Measurements from ENCODE around the gene TMED8.

Gene TMED8

DNA sequence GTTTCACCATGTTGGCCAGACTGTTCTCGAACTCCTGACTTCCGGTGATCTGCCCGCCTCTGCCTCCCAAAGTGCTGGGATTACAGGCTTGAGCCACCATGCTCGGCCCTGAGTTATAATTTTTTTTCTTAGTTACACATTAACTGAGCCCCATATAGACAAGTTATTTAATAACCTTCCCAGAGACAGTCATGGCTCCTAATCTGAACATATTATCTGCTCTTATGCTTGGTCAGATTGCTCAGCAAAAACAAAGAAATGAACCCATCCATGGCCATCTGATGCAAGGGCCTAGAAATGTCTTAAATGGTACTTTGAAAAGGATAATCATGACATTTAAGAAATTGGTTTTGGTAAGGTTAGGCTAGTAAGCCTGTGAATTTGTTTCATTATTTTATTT lies 13.3 kb upstream of the TMED8 start:
- no peak for ATAC-seq (replicated peaks)
- no peak for DNase-seq
- H3K4me3 Mint-ChIP-seq: no peak overlapping the region
- no peaks in the 10 kb centered on the region for H3K36me3 Mint-ChIP-seq (ENCODE audit: insufficient read depth)
- H3K27me3 Mint-ChIP-seq: peaks cover 0 to 7% of the 10 kb centered on the region in 2 donors
- H3K9me3 Mint-ChIP-seq: no peaks in the 10 kb centered on the region
- H3K4me1 Mint-ChIP-seq (ENCODE audit: low read depth in 2 of 2): no peaks in the 10 kb centered on the region
- H3K27ac Mint-ChIP-seq: no peak overlapping the region

DNA sequence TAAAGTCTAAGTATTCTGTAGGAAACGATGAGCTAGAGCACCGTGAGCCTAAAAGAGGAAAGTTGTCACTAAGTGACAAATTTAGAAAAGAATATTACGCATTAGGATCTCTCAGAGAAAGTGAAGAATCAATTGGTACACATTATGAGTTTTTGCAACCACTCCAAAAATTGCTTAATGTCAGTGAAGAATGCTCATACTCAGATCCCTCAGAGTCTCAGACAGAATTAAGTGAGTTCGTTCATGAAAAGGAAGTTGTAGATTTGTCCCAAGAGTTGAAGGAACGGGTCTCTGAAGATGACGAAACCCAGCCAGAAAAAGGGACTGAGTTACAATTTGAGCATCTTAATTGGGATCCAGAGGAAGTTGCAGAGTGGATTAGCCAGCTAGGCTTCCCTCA lies 1.8 kb upstream of the TMED8 start:
- peaks cover 3% of the 10 kb centered on the region for H3K36me3 Mint-ChIP-seq (ENCODE audit: insufficient read depth)
- ATAC-seq (replicated peaks): no peak
- H3K27ac Mint-ChIP-seq: no peak overlapping the region

DNA sequence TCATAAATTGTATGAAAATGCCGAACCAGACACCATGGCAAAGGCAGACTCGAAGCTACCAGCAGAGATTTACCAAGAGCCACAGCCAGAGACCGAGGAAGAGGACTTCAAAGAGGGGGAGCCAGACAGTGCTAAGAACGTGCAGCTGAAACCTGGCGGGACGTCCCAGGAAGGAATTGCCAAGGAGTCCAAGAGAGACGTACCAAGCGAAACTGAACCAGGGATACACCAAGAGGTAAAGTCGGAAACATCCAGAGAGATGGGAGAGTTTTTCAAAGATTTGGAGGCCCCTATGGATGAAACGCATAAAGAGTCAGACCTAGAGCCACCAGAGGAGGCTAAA lies 579 bp upstream of the TMED8 start:
- Mint-ChIP-seq H3K36me3 (ENCODE audit: insufficient read depth) (peaks cover 3% of the 10 kb centered on the region), H3K9me3 (no peaks in the 10 kb centered on the region), H3K27me3 (peaks cover 0 to 8% of the 10 kb centered on the region in 2 donors), H3K4me1 (ENCODE audit: low read depth in 2 of 2) (peaks cover 18 to 30% of the 10 kb centered on the region in 2 donors), H3K27ac (no peak overlapping the region), H3K4me3 (no peak overlapping the region)
- DNase-seq: no peak
- peak; percentile 9 for ATAC-seq (replicated peaks)

More for the DNA sequence above, 1.8 kb upstream of the TMED8 start:
- peaks cover 0 to 8% of the 10 kb centered on the region in 2 donors for H3K27me3 Mint-ChIP-seq
- no peak for DNase-seq
- H3K4me3 Mint-ChIP-seq: no peak overlapping the region
- H3K9me3 Mint-ChIP-seq: no peaks in the 10 kb centered on the region
- H3K4me1 Mint-ChIP-seq (ENCODE audit: low read depth in 2 of 2): peaks cover 17 to 24% of the 10 kb centered on the region in 2 donors

DNA sequence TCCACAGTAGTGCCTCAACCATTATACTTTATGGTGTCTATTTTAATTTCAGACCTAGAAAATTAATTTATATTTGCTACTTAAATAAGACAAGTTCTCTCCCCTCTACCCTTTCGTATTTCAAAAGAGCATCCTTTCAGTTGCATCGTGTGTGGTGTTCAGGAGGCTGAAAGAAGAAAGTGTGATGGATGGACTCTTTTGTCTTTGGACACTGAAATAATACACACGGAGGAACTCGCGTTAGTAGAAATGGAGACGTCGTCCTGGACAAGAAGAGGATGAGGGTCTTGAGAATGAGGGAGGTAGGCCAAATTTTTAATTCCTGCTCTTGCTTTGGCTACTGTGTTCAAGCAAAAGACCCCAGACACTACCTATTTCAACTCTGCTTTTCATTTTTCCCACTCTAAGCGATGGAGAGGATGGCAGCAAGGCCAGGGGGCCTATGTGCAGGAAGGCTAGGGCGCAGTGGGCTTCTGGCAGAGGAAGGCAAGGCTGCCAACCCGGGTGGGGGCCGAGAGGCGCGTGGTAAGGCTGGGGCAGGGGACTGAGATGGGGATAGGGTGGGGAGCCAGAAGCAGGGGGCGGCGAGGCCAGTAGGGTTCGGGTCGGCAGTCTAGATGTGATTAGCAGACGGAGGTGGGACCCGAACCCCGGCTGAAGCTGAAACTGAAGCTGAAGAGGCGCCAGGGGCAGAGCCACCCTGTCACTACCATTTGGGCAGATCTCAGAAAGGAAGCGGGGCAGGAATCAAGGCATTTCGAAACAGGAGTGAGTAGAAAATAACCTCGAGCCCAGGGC lies 722 bp downstream of the TMED8 start:
- Mint-ChIP-seq H3K27me3 (peaks cover 0 to 8% of the 10 kb centered on the region in 2 donors), H3K27ac (no peak overlapping the region), H3K4me1 (ENCODE audit: low read depth in 2 of 2) (peaks cover 19 to 30% of the 10 kb centered on the region in 2 donors), H3K4me3 (no peak overlapping the region), H3K9me3 (no peaks in the 10 kb centered on the region), H3K36me3 (ENCODE audit: insufficient read depth) (peaks cover 3% of the 10 kb centered on the region)
- DNase-seq (peak in 1 of 3 experiments; percentile 7), ATAC-seq (replicated peaks) (peak; percentile 1)

DNA sequence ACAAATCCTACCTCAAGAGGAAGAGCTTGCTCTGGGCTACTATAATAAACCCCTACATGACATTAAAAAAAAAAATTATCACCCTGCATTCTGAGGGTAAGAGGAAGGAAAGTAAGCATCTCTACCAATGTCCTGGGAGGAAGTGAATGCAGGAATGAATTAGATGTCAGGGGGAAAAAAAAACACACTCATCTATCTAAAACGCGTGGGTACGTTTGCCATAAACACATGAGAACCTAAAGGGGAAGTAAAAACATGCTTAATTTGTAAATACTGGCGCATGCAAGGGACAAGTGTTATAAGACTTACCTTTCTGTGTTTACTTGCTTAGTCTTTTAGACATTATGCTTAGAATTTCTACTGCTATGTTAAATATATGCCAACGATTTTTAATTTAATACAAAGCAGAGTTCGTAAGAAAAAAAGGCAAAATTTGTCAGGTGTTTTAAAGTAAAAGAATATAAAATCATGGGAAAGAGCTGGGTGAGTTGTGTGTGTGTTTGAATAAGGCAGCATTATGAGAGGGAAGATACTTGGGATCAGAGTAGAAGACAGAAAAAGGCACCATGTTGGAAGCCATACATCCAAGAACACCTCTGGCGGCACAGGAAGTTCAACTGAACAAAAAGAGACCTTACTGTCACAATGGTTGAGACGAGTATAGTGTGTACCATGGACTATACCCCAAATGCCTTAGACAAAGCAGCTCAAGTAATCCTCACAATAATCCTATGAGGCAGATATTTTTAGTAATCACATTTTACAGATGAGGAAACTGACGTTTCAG lies 1.5 kb downstream of the TMED8 start:
- no peak for ATAC-seq (replicated peaks)
- H3K4me3 Mint-ChIP-seq: no peak overlapping the region
- peaks cover 3% of the 10 kb centered on the region for H3K36me3 Mint-ChIP-seq (ENCODE audit: insufficient read depth)
- peaks cover 0 to 2% of the 10 kb centered on the region in 2 donors for H3K27me3 Mint-ChIP-seq
- H3K27ac Mint-ChIP-seq: peak overlapping the region in 1 of 2 donors; percentile 33
- H3K4me1 Mint-ChIP-seq (ENCODE audit: low read depth in 2 of 2): peaks cover 19 to 30% of the 10 kb centered on the region in 2 donors
- DNase-seq: no peak
- no peaks in the 10 kb centered on the region for H3K9me3 Mint-ChIP-seq

DNA sequence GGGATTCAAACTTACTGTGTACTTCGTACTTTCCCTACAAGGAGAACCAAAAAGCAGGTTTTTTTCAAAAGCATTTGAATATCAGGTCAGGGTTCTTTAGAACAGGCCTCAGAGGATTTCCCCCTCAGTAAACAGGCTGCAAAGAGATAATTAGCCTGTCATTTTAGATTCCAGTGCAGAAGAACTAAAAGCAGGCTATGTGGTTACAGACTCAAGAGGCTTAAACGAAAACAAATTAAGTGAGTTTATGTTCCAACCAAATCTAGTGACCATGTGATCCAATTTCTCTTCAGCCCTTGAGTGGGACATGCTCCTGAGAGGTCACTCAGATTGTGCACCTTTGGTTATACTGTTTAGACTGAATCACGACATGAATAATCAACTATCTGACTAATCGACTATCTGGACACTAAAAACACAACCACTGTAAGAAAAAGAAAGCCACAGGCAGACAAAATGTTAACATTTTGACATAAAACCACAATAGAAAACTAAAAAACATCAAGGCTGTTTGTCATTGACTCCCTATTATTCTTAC lies 4.5 kb downstream of the TMED8 start:
- Mint-ChIP-seq H3K9me3 (no peaks in the 10 kb centered on the region), H3K36me3 (ENCODE audit: insufficient read depth) (peaks cover 3% of the 10 kb centered on the region), H3K27me3 (no peaks in the 10 kb centered on the region), H3K4me1 (ENCODE audit: low read depth in 2 of 2) (peaks cover 28 to 44% of the 10 kb centered on the region in 2 donors), H3K4me3 (no peak overlapping the region), H3K27ac (no peak overlapping the region)
- DNase-seq (no peak), ATAC-seq (replicated peaks) (no peak)

DNA sequence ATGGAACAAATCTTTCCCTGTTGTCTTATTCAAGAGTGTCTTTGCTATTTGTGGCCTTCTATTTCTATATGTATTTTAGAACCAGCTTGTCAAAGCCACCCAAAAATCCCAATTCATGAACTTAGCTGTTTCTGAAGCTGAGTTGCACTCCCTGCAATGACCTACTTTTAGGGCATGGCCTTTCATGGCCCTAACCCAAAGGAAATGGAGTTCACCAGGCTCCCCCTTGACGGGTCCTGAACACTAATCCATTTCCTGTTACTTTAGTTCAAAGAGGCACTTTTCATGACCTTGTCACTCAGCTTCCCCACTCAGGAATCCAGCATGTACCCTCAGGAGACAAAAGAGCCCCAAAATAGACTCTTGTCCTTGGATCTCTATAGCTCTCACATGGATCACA lies 7.6 kb downstream of the TMED8 start:
- Mint-ChIP-seq H3K36me3 (ENCODE audit: insufficient read depth) (peaks cover 2% of the 10 kb centered on the region), H3K27me3 (no peaks in the 10 kb centered on the region), H3K4me1 (ENCODE audit: low read depth in 2 of 2) (peaks cover 14 to 24% of the 10 kb centered on the region in 2 donors), H3K9me3 (no peaks in the 10 kb centered on the region), H3K27ac (peak overlapping the region in 1 of 2 donors; percentile 35), H3K4me3 (peak overlapping the region in 1 of 2 donors; percentile 10)
- ATAC-seq (replicated peaks): peak; percentile 88
- peak in 2 of 3 experiments; percentile 2 to 8 for DNase-seq

DNA sequence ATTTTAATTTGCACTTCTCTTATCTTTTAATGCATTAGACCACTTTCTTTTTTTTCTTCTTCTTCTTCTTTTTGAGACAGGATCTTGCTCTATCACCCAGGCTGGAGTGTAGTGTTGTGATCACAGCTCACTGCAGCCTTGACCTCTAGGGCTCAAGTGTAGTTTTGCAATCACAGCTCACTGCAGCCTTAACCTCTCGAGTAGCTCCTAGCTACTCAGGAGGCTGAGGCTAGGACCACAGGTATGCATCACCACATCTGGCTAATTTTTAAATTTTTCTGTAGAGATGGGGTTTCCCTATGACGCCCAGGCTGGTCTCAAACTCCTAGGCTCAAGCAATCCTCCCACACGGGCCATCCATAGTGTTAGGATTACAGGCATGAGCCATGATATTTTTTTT lies 12.7 kb downstream of the TMED8 start:
- Mint-ChIP-seq H3K4me1 (ENCODE audit: low read depth in 2 of 2) (peaks cover 4 to 10% of the 10 kb centered on the region in 2 donors), H3K4me3 (no peak overlapping the region), H3K9me3 (no peaks in the 10 kb centered on the region), H3K36me3 (ENCODE audit: insufficient read depth) (peaks cover 2% of the 10 kb centered on the region), H3K27ac (peak overlapping the region in 1 of 2 donors; percentile 30), H3K27me3 (no peaks in the 10 kb centered on the region)
- ATAC-seq (replicated peaks) (no peak), DNase-seq (no peak)

DNA sequence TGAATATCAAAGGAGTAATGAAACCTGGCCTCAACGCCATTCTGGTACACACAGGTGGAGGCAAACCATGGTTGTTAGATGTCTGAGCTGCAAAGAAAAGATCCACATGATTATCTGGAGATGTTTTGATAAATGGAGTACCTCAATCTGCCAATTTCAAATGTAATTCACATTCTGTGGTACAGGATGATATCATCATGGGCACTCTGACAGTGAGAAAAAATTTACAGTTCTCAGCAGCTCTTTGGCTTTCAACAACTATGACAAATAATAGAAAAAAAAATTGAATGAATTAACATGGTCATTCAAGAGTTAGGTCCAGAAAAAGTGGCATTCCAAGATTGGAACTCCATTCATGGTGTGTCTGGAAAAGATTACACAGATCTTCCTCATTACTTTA lies 17.3 kb downstream of the TMED8 start:
- H3K36me3 Mint-ChIP-seq (ENCODE audit: insufficient read depth): no peaks in the 10 kb centered on the region
- H3K9me3 Mint-ChIP-seq: no peaks in the 10 kb centered on the region
- H3K4me1 Mint-ChIP-seq (ENCODE audit: low read depth in 2 of 2): peaks cover 0 to 5% of the 10 kb centered on the region in 2 donors
- H3K27ac Mint-ChIP-seq: no peak overlapping the region
- H3K27me3 Mint-ChIP-seq: no peaks in the 10 kb centered on the region
- no peak for ATAC-seq (replicated peaks)
- DNase-seq: no peak
- no peak overlapping the region for H3K4me3 Mint-ChIP-seq

DNA sequence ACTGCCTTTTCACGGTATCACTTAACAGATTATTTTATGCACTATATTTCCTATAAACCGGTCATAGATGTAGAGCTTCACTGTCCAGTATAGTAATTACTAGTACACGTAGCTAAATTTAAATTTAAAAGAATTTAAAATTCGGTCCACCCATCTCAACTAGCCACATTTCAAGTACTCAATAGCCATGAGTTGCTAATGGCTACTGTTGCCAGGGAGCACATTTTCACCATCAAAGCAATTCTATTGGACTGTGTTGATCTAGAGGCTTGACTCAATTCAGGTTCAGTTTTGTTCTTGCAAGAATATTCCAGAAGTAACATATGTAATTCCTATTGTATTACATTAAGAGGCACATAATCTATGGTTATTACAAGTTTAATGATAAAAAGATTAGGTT lies 20.0 kb downstream of the TMED8 start:
- DNase-seq (no peak), ATAC-seq (replicated peaks) (no peak)
- Mint-ChIP-seq H3K27ac (no peak overlapping the region), H3K36me3 (ENCODE audit: insufficient read depth) (no peaks in the 10 kb centered on the region), H3K4me1 (ENCODE audit: low read depth in 2 of 2) (peaks cover 0 to 3% of the 10 kb centered on the region in 2 donors), H3K27me3 (no peaks in the 10 kb centered on the region), H3K9me3 (no peaks in the 10 kb centered on the region), H3K4me3 (no peak overlapping the region)

DNA sequence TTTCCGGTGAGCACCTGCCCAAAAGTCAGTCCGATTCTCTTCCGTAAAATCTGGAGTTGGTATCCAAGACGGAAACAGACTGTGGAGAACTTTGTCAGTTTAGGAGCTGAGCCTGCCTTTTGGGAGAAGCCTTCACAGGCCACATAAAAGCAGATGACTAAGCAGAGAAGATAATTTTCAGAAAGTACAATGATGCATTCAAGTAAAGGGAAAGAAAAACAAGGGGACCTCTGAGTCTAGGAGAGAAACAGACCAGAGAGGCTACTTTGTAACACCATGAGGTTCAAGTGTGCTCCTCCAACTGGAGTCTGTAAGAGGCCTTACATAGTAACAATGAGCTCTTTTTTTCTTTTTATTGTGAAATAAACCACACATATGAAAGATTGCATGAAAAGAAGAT lies 21.1 kb downstream of the TMED8 start:
- Mint-ChIP-seq H3K4me1 (ENCODE audit: low read depth in 2 of 2) (peaks cover 0 to 3% of the 10 kb centered on the region in 2 donors), H3K4me3 (no peak overlapping the region), H3K36me3 (ENCODE audit: insufficient read depth) (no peaks in the 10 kb centered on the region), H3K9me3 (no peaks in the 10 kb centered on the region), H3K27me3 (no peaks in the 10 kb centered on the region), H3K27ac (no peak overlapping the region)
- ATAC-seq (replicated peaks): no peak
- no peak for DNase-seq

DNA sequence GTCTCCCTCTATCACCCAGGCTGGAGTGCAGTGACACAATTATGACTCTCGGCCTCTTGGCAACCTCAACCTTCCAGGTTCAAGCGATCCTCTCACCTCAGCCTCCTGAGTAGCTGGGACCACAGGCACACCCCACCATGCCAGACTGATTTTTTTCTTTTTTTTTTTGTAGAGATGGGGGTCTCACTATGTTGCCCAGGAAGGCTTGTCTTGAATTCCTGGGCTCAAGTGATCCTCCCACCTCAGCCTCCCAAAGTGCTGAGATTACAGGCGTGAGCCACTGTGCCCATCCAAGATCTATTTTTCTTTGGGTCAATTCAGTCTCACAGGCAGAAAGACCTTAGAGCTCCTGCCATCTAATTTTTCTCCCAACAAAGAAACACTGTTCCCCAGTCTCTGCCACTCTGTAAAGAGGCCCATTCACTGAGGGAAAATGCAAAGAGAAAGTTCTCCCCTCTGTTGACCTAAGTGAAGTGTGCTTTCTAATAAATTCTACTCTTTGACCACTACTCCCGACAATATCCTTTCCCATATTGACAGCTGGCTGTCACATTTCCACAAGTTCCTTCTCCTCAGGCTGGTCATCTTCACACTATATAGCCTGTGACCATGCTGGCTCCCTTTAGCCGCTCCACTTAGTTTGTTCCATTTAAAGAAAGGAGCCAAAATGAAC lies 23.3 kb downstream of the TMED8 start:
- Mint-ChIP-seq H3K36me3 (ENCODE audit: insufficient read depth) (peaks cover 2% of the 10 kb centered on the region), H3K27ac (peak overlapping the region in 1 of 2 donors; percentile 5), H3K4me3 (no peak overlapping the region), H3K4me1 (ENCODE audit: low read depth in 2 of 2) (peaks cover 0 to 3% of the 10 kb centered on the region in 2 donors), H3K9me3 (no peaks in the 10 kb centered on the region), H3K27me3 (no peaks in the 10 kb centered on the region)
- DNase-seq (no peak), ATAC-seq (replicated peaks) (no peak)

DNA sequence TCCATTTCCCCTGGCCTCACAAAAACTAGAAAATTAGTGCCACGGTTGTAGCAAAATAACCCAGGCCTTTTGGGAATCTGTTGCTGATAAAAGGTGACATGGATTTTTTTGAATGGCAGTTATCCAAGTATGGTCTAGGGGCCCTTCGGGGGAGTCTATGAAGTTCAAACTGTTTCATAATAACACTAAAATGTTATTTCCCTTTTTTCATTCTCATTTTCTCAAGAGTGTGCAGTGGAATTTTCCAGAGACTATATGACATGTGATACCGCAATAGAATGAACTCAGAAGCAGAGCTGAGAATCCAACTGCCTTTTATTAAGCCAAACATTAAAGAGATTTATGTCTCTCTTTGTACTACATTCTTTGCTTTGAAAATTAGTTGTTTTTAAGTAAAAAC lies 29.1 kb downstream of the TMED8 start:
- DNase-seq (no peak), ATAC-seq (replicated peaks) (no peak)
- H3K27ac Mint-ChIP-seq: no peak overlapping the region
- no peaks in the 10 kb centered on the region for H3K9me3 Mint-ChIP-seq
- peaks cover 2% of the 10 kb centered on the region for H3K36me3 Mint-ChIP-seq (ENCODE audit: insufficient read depth)
- no peaks in the 10 kb centered on the region for H3K4me1 Mint-ChIP-seq (ENCODE audit: low read depth in 2 of 2)
- H3K4me3 Mint-ChIP-seq: no peak overlapping the region
- H3K27me3 Mint-ChIP-seq: no peaks in the 10 kb centered on the region

Data from effector memory CD8-positive, alpha-beta T cell (primary cell).